Thoracic aorta (tissue), 2 donors: Measurements from ENCODE around the gene LDAH. TPM values are rescaled to one million over a fixed set of nuclear protein-coding genes. Genes with fewer than 3 reads are reported as not detected.
A peak's percentile ranks its signal among the peaks of the same experiment; 100 is the strongest.

Experiments
- ATAC-seq: fragments of 150-250 bp; one replicate; pipeline ENCODE4 v1.8.0; 2017; ENCODE audit warnings: low read depth; ENCODE audit not compliant: insufficient number of reproducible peaks, low FRiP score
- DNase-seq: peaks from one replicate; pipeline ENCODE4 v3.0.0-alpha.2; 2020; ENCODE audit warnings: low spot score
- H3K27ac ChIP-seq, 2 donors: fragments of 200-600 bp; sonication (generic); 1 replicate in 1 of 2; 2 replicates in 1 of 2; pipeline ENCODE4 v1.5.1; 2016; ENCODE audit warnings: mild to moderate bottlenecking in 2 of 2, moderate library complexity in 2 of 2
- H3K27me3 ChIP-seq: fragments of 200-600 bp; sonication (generic); replicated peaks from 2 replicates; pipeline ENCODE4 v1.6.0; 2016; ENCODE audit warnings: mild to moderate bottlenecking; ENCODE audit not compliant: insufficient read depth
- H3K36me3 ChIP-seq: fragments of 200-600 bp; sonication (generic); one replicate; pipeline ENCODE4 v1.5.1; 2016
- H3K4me1 ChIP-seq, 2 donors: fragments of 200-600 bp; sonication (generic); 1 replicate in 1 of 2; 2 replicates in 1 of 2; pipeline versions ENCODE4 v1.5.1 to v1.6.0; 2016; ENCODE audit warnings: low read depth in 2 of 2, mild to moderate bottlenecking in 1 of 2; ENCODE audit not compliant: control insufficient read depth in 1 of 2
- H3K4me3 ChIP-seq: fragments of 200-600 bp; sonication (generic); 2 replicates; pipeline ENCODE4 v1.5.1; 2016; ENCODE audit warnings: mild to moderate bottlenecking
- H3K9me3 ChIP-seq: fragments of 200-600 bp; sonication (generic); 2 replicates; pipeline ENCODE4 v1.5.1; 2016
- CTCF ChIP-seq: fragments of 200-600 bp; sonication (generic); IDR thresholded peaks from one replicate; pipeline ENCODE4 v1.5.1; 2019; ENCODE audit warnings: antibody characterized with exemption
- total RNA-seq, 2 donors: library from RNA; depleted of rRNA; stranded (reverse); fragments of >200 nt; gene quantifications; one replicate each; pipeline versions ENCODE4 v1.1.0 to v1.2.3, GENCODE V29; 2016

Gene LDAH
- total RNA-seq, 2 donors from 2014 or later = 14.5 to 19.8 TPM

GRCh38 chr2:20744366-20745335 is 78.2 kb downstream of the LDAH start:
- no peak for TF ChIP-seq CTCF
- H3K27ac ChIP-seq = no peak overlapping the region

GRCh38 chr2:20738772-20739171 is 84.1 kb downstream of the LDAH start:
- DNase-seq = no peak
- no peak overlapping the region for H3K4me3 ChIP-seq
- H3K27ac ChIP-seq = no peak overlapping the region
- no peaks in the 10 kb centered on the region for H3K9me3 ChIP-seq
- no peaks in the 10 kb centered on the region for H3K36me3 ChIP-seq
- peaks cover 0 to 3% of the 10 kb centered on the region in 2 donors for H3K4me1 ChIP-seq
- ATAC-seq = no peak
- H3K27me3 ChIP-seq = no peaks in the 10 kb centered on the region
- no peak for TF ChIP-seq CTCF

More at GRCh38 chr2:20744366-20745335, 78.2 kb downstream of the LDAH start:
- DNase-seq = no peak
- Histone ChIP-seq H3K27me3 (no peaks in the 10 kb centered on the region), H3K4me1 (no peaks in the 10 kb centered on the region), H3K9me3 (no peaks in the 10 kb centered on the region), H3K36me3 (no peaks in the 10 kb centered on the region), H3K4me3 (no peak overlapping the region)
- no peak for ATAC-seq

GRCh38 chr2:20737505-20737904 is 85.4 kb downstream of the LDAH start:
- no peak for DNase-seq
- H3K36me3 ChIP-seq = no peaks in the 10 kb centered on the region
- no peak for TF ChIP-seq CTCF
- no peak overlapping the region for H3K27ac ChIP-seq
- ATAC-seq = no peak
- no peaks in the 10 kb centered on the region for H3K27me3 ChIP-seq
- H3K9me3 ChIP-seq = no peaks in the 10 kb centered on the region
- peaks cover 0 to 3% of the 10 kb centered on the region in 2 donors for H3K4me1 ChIP-seq
- no peak overlapping the region for H3K4me3 ChIP-seq

GRCh38 chr2:20728114-20728758 is 94.7 kb downstream of the LDAH start:
- H3K4me1 ChIP-seq = peaks cover 22 to 44% of the 10 kb centered on the region in 2 donors
- H3K9me3 ChIP-seq = no peaks in the 10 kb centered on the region
- H3K4me3 ChIP-seq = no peak overlapping the region
- TF ChIP-seq CTCF = no peak
- DNase-seq (no peak), ATAC-seq (no peak)
- no peaks in the 10 kb centered on the region for H3K36me3 ChIP-seq
- peak overlapping the region; percentile 68 to 77 for H3K27ac ChIP-seq
- H3K27me3 ChIP-seq = no peaks in the 10 kb centered on the region

- no peak for DNase-seq
- no peaks in the 10 kb centered on the region for H3K9me3 ChIP-seq
- no peak for ATAC-seq
- no peak for TF ChIP-seq CTCF
- H3K36me3 ChIP-seq = no peaks in the 10 kb centered on the region
- H3K27ac ChIP-seq = peak overlapping the region; percentile 68 to 77
- H3K4me3 ChIP-seq = no peak overlapping the region
- peaks cover 30 to 52% of the 10 kb centered on the region in 2 donors for H3K4me1 ChIP-seq
- H3K27me3 ChIP-seq = no peaks in the 10 kb centered on the region
These were observed 96.0 kb downstream of the LDAH start for GRCh38 chr2:20726913-20727312.
